KOPT-K1 (cell line): ENCODE results near the gene TES.

Experiments used
- H3K27ac ChIP-seq: fragments of 200-600 bp; sonication (generic); 2 replicates; pipeline ENCODE4 v1.5.1; 2016; ENCODE audit warnings: antibody characterized with exemption, mild to moderate bottlenecking, low read depth, low read length; ENCODE audit not compliant: poor library complexity, severe bottlenecking
- H3K36me3 ChIP-seq: fragments of 200-600 bp; sonication (generic); 2 replicates; pipeline ENCODE4 v1.5.1; 2017; ENCODE audit warnings: antibody characterized with exemption, mild to moderate bottlenecking, low read length, moderate library complexity; ENCODE audit not compliant: insufficient read depth
- H3K9me3 ChIP-seq: fragments of 200-600 bp; sonication (generic); 2 replicates; pipeline ENCODE4 v1.5.1; 2017; ENCODE audit warnings: antibody characterized with exemption, low read length, mild to moderate bottlenecking; ENCODE audit not compliant: insufficient read depth, poor library complexity, severe bottlenecking

TES gene

DNA sequence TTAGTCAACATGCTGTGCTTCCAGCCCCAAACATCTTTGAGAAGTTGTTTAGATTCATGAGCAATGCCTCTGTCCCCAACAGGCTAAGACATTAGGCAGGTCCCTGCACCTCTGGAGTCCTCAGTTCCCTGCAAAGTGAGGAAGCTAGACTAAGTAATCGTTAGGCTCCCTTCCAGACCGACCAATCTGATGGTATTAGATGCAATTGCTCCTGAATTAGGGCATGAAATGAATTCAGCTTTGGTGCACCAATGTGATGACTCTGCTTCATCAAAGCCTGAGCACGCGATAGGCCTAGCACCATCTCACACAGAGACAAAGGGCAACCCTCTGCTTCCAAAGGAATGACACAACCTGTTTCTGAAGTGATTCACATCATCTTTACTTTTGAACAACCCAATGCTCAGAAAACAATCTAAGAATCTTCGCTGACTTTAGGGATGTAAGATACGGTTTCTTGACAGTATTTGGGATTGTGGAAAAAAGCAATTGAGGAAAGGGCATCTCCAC is 723 bp upstream of the TES start:
- Histone ChIP-seq H3K9me3 (peaks cover 23% of the 10 kb centered on the region), H3K27ac (no peak overlapping the region), H3K36me3 (no peaks in the 10 kb centered on the region)

GRCh38 chr7:116211006-116211912 is 920 bp downstream of the TES start:
- Histone ChIP-seq H3K36me3 (no peaks in the 10 kb centered on the region), H3K9me3 (peaks cover 23% of the 10 kb centered on the region), H3K27ac (no peak overlapping the region)

DNA sequence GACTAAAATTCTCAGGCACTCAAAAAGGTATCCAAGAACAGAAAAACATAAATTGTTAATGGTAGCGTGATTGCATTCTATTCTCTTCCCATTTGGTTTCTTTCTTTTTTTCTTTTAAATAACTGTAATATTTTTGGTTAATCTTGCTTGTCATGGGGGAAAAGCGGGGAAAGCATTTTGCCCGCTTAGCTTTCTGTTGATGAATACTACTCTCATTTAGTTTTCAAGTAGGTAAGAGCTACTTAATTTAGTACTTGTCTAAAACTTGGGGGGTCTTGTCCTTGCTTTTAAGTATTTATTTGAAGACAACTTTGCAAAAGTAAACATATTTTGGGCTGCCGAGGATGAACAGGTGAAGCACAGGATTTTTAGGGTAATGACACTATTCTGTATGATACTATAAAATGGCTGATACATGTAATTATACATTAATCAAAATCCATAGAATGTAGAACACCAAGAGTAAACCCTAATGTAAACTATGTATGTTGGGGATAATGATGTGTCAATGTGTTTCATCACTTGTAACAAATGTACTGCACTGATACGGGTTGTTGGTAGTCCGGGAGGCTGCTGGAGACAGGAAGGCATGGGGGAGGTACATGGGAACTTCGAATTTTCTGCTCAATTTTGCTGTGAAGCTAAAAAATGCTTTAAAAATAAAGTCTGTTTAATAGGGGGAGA is 1.7 kb downstream of the TES start:
- H3K27ac ChIP-seq, result no peak overlapping the region
- peaks cover 23% of the 10 kb centered on the region for H3K9me3 ChIP-seq
- no peaks in the 10 kb centered on the region for H3K36me3 ChIP-seq

DNA sequence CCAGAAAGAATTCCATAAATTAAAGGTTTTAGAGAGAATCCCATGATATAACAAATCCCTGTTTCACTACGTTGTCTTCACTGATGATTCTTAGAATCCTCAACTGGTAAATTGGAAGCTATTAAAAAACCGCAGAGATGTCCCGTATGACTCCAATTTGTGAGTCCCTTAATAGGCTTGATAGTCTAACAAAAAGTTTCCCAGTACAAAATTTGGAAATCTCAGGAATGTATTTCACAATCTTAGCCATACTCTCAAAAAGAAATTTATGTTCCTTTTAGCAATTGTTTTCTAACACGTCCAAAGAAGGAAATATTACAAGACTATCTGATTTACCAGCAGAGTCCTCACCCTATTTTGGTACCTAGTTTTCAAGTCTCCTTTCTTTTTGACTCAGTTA is 2.5 kb downstream of the TES start:
- H3K27ac ChIP-seq, result no peak overlapping the region
- H3K36me3 ChIP-seq, result no peaks in the 10 kb centered on the region
- peaks cover 23% of the 10 kb centered on the region for H3K9me3 ChIP-seq

GRCh38 chr7:116213361-116214130 is 3.2 kb downstream of the TES start:
- H3K27ac ChIP-seq, result no peak overlapping the region
- H3K36me3 ChIP-seq, result no peaks in the 10 kb centered on the region
- peaks cover 23% of the 10 kb centered on the region for H3K9me3 ChIP-seq

- H3K9me3 ChIP-seq, result peaks cover 19% of the 10 kb centered on the region
- no peak overlapping the region for H3K27ac ChIP-seq
- no peaks in the 10 kb centered on the region for H3K36me3 ChIP-seq
Observed at GRCh38 chr7:116214921-116215320, 4.6 kb downstream of the TES start.

DNA sequence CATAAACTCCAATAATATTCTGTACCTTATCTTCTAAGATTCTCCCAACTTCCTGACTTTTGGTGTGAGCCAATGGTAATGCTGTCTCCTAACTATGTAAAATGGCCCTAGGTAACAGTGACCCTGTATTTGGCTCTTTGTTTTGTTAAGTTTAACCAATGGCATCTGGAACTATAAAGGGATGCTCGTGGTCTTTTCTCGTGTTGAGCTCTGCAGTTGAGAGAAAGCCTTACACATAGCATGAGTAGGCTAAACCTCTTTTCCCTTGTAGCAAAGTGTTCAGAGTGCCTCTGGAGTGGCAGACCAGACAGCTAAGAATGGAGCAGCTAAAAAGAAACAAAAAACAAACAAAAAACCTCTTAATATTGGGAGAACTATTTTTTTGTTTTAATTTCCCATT is 5.2 kb downstream of the TES start:
- Histone ChIP-seq H3K36me3 (no peaks in the 10 kb centered on the region), H3K27ac (no peak overlapping the region), H3K9me3 (peaks cover 12% of the 10 kb centered on the region)

- Histone ChIP-seq H3K9me3 (no peaks in the 10 kb centered on the region), H3K27ac (no peak overlapping the region), H3K36me3 (no peaks in the 10 kb centered on the region)
Observed at GRCh38 chr7:116216956-116217571, 6.7 kb downstream of the TES start.

GRCh38 chr7:116218051-116218645 is 7.8 kb downstream of the TES start:
- H3K27ac ChIP-seq, result no peak overlapping the region
- no peaks in the 10 kb centered on the region for H3K9me3 ChIP-seq

DNA sequence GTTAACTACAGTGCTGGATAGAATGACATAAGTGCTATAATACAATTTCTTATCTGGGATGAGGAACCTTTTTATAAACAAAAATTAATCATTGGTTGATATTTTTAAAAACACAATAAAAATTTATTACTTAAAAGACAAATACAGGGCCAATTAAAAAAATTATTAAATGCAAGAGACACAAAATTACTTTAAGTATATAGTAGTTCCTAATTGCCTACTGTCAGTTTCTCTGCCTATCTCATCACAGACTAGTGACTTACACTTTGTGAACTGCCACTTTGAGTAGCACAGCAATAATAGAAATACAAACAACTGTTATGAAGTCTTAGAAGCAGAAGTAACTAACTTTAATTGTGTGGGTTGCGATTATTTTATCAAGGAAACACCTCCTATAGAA is 8.4 kb downstream of the TES start:
- Histone ChIP-seq H3K9me3 (no peaks in the 10 kb centered on the region), H3K36me3 (no peaks in the 10 kb centered on the region), H3K27ac (no peak overlapping the region)

More at GRCh38 chr7:116218051-116218645, 7.8 kb downstream of the TES start:
- H3K36me3 ChIP-seq, result no peaks in the 10 kb centered on the region

GRCh38 chr7:116219288-116219687 is 8.9 kb downstream of the TES start:
- no peaks in the 10 kb centered on the region for H3K36me3 ChIP-seq
- H3K27ac ChIP-seq, result no peak overlapping the region
- H3K9me3 ChIP-seq, result no peaks in the 10 kb centered on the region

- Histone ChIP-seq H3K27ac (no peak overlapping the region), H3K9me3 (no peaks in the 10 kb centered on the region), H3K36me3 (no peaks in the 10 kb centered on the region)
Observed at GRCh38 chr7:116219834-116220233, 9.5 kb downstream of the TES start.

- Histone ChIP-seq H3K9me3 (no peaks in the 10 kb centered on the region), H3K36me3 (no peaks in the 10 kb centered on the region), H3K27ac (no peak overlapping the region)
Observed at GRCh38 chr7:116222501-116222900, 12.2 kb downstream of the TES start.

GRCh38 chr7:116223588-116223987 is 13.2 kb downstream of the TES start:
- H3K9me3 ChIP-seq, result no peaks in the 10 kb centered on the region
- H3K36me3 ChIP-seq, result no peaks in the 10 kb centered on the region
- no peak overlapping the region for H3K27ac ChIP-seq
